ENCODE measurements around the gene SENP8. TPM values are rescaled to one million over a fixed set of nuclear protein-coding genes. Genes with fewer than 3 reads are reported as not detected.
A peak's percentile ranks its signal among the peaks of the same experiment; 100 is the strongest.

Gene SENP8
- total RNA-seq, 2 donors from 2014 or later: 0.54 to 0.78 TPM

DNA sequence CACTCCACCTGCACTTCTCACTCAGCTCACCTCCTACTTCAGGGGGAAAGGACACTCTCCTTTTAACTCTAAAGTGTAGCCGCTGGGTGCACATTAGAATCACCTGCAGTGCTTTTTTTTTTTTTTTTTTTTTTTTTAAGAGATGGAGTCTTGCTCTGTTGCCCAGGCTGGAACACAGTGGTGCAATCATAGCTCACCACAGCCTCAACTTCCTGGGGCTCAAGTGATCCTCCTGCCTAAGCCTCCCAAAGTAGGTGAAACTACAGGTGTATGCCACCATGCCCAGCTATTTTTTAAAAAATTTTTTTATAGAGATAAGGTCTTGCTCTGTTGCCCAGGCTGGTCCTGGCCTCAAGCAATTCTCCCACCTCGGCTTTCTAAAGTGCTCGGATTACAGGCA is 58.5 kb downstream of the SENP8 start:
- peaks cover 9 to 30% of the 10 kb centered on the region in 2 donors for H3K4me1 ChIP-seq (ENCODE audit: control insufficient read depth in 1 of 2, low read depth in 2 of 2)
- H3K36me3 ChIP-seq: no peaks in the 10 kb centered on the region
- H3K9me3 ChIP-seq: no peaks in the 10 kb centered on the region
- H3K27me3 ChIP-seq (replicated peaks; ENCODE audit: insufficient read depth): no peaks in the 10 kb centered on the region
- TF ChIP-seq CTCF (IDR thresholded peaks at IDR 0.05): no peak
- no peak for DNase-seq (ENCODE audit: low spot score)
- no peak for ATAC-seq (ENCODE audit: insufficient number of reproducible peaks, low FRiP score, low read depth)
- H3K27ac ChIP-seq: no peak overlapping the region
- no peak overlapping the region for H3K4me3 ChIP-seq

- Histone ChIP-seq H3K27ac (peak overlapping the region; percentile 24 to 58), H3K4me3 (no peak overlapping the region), H3K27me3 (replicated peaks; ENCODE audit: insufficient read depth) (no peaks in the 10 kb centered on the region), H3K9me3 (no peaks in the 10 kb centered on the region), H3K4me1 (ENCODE audit: control insufficient read depth in 1 of 2, low read depth in 2 of 2) (peaks cover 16 to 39% of the 10 kb centered on the region in 2 donors), H3K36me3 (no peaks in the 10 kb centered on the region)
- no peak for ATAC-seq (ENCODE audit: insufficient number of reproducible peaks, low FRiP score, low read depth)
- no peak for DNase-seq (ENCODE audit: low spot score)
- TF ChIP-seq CTCF (IDR thresholded peaks at IDR 0.05): no peak
Observed at GRCh38 chr15:72178976-72179585, 60.9 kb downstream of the SENP8 start.

DNA sequence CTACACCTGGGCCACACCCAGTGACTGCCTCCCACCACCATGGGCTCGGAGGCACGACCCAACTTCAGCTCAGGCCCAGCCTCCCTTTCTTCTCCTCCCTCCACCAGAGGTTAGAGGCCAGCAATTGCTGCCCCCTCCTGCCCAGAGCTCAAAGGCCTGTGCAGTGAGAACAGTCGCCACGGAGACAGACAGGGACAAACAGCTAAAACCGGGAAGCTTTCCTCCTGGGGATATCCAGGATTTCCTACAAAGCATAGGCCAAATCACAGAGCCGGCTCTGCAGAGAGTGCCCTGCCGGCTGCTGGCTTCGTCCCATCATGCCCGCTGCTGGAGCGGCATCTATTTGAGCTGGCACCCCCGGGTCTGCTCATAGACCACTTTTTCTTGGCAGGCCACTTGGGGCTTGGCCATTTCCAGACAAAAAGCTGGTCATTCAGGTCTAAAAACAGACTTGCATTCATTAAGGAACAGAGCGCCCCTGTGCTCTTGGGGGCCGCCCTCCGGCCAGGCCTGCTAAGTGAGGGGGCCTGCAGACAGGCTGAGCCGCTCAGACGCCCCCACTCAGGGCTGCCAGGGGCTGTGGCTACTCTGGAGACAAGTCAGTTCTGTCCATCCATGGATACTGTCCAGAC is 61.9 kb downstream of the SENP8 start:
- Histone ChIP-seq H3K27ac (peak overlapping the region; percentile 24 to 58), H3K4me3 (peak overlapping the region; percentile 11)
- ATAC-seq (ENCODE audit: insufficient number of reproducible peaks, low FRiP score, low read depth): no peak

DNA sequence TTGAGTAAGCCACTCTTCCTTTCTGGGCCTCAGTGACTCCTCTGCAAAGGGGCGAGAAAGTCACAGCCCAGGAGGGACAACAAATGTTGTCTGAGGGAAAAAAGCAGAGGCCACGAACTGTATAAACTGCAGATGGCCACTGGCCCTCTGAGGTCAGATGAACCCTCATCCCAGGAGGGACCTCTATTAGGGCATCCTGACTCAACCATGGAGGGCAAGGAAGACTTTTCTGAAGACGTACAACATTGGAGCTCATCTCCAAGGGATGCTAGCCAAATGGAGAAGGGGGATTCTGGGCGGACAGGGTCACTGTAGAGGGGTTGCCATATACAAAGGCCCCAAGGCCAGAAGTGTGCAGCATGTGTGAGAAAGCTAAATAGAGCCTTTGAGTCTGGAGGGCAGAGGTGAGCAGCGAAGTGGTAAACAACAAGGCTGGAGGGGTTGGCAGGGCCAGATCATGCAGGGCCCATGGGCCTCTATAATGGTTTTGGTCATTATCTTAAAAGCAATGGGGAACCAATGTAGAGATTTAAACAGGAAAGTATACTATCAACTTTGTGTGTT is 62.6 kb downstream of the SENP8 start:
- ATAC-seq (ENCODE audit: insufficient number of reproducible peaks, low FRiP score, low read depth) (no peak), DNase-seq (ENCODE audit: low spot score) (no peak)
- H3K9me3 ChIP-seq: no peaks in the 10 kb centered on the region
- no peaks in the 10 kb centered on the region for H3K36me3 ChIP-seq
- TF ChIP-seq CTCF (IDR thresholded peaks at IDR 0.05): no peak
- peak overlapping the region; percentile 24 to 58 for H3K27ac ChIP-seq
- no peak overlapping the region for H3K4me3 ChIP-seq
- peaks cover 16 to 41% of the 10 kb centered on the region in 2 donors for H3K4me1 ChIP-seq (ENCODE audit: control insufficient read depth in 1 of 2, low read depth in 2 of 2)
- H3K27me3 ChIP-seq (replicated peaks; ENCODE audit: insufficient read depth): no peaks in the 10 kb centered on the region

More for the DNA sequence above, 61.9 kb downstream of the SENP8 start:
- Histone ChIP-seq H3K9me3 (no peaks in the 10 kb centered on the region), H3K36me3 (no peaks in the 10 kb centered on the region), H3K27me3 (replicated peaks; ENCODE audit: insufficient read depth) (no peaks in the 10 kb centered on the region), H3K4me1 (ENCODE audit: control insufficient read depth in 1 of 2, low read depth in 2 of 2) (peaks cover 16 to 41% of the 10 kb centered on the region in 2 donors)
- DNase-seq (ENCODE audit: low spot score): no peak
- no peak for TF ChIP-seq CTCF (IDR thresholded peaks at IDR 0.05)

DNA sequence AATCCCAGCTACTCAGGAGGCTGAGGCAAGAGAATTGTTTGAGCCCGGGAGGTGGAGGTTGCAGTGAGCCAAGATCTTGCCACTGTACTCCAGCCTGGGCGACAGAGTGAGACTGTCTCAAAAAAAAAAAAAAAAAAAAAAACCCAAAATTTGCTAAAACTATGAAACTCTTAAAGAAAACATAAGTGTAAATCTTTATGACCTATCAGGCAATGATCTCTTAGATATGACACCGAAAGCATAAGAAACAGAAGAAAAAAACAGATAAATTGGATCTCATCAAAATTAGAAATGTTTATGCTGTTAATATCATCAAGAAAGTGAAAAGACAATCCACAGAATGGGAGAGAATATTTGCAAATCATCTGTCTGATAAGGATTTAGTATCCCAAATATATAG is 64.0 kb downstream of the SENP8 start:
- Histone ChIP-seq H3K36me3 (no peaks in the 10 kb centered on the region), H3K27ac (no peak overlapping the region), H3K27me3 (replicated peaks; ENCODE audit: insufficient read depth) (no peaks in the 10 kb centered on the region), H3K9me3 (no peaks in the 10 kb centered on the region), H3K4me3 (no peak overlapping the region), H3K4me1 (ENCODE audit: control insufficient read depth in 1 of 2, low read depth in 2 of 2) (peaks cover 16 to 33% of the 10 kb centered on the region in 2 donors)
- no peak for TF ChIP-seq CTCF (IDR thresholded peaks at IDR 0.05)
- no peak for DNase-seq (ENCODE audit: low spot score)
- no peak for ATAC-seq (ENCODE audit: insufficient number of reproducible peaks, low FRiP score, low read depth)

Data from thoracic aorta (tissue), 2 donors.